Astrocyte (in vitro differentiated cells and primary cell): Measurements from ENCODE around the gene GLB1L2. TPM values are rescaled to one million over a fixed set of nuclear protein-coding genes. Genes with fewer than 3 reads are reported as not detected.

ENCODE experiments used
- DNase-seq: peaks from one replicate; pipeline ENCODE4 v3.0.0-alpha.2; 2010; ENCODE audit warnings: low read depth
- FAIRE-seq: peaks from 2 replicates; lab custom pipeline; 2011; peaks lifted over from hg19 to GRCh38; lab: Jason Lieb, UNC
- H2AFZ ChIP-seq: 2 replicates; pipeline ENCODE4 v1.6.0; 2012; ENCODE audit warnings: low read depth, low read length, inconsistent platforms
- H3K27ac ChIP-seq: 2 replicates; pipeline ENCODE4 v1.5.1; 2011; ENCODE audit warnings: low read depth, low read length, inconsistent platforms
- H3K27me3 ChIP-seq: 2 replicates; pipeline ENCODE4 v1.6.0; 2011; ENCODE audit warnings: low read length, inconsistent platforms; ENCODE audit not compliant: insufficient read depth
- H3K36me3 ChIP-seq: 2 replicates; pipeline ENCODE4 v1.5.1; 2011; ENCODE audit warnings: low read length, inconsistent platforms; ENCODE audit not compliant: insufficient read depth
- H3K4me1 ChIP-seq: 2 replicates; pipeline ENCODE4 v1.5.1; 2011; ENCODE audit warnings: low read length, inconsistent platforms; ENCODE audit not compliant: insufficient read depth
- H3K4me2 ChIP-seq: 2 replicates; pipeline ENCODE4 v1.6.0; 2012; ENCODE audit warnings: low read length, inconsistent platforms
- H3K4me3 ChIP-seq: 2 replicates; pipeline ENCODE4 v1.5.1; 2011; ENCODE audit warnings: low read depth, mild to moderate bottlenecking, low read length, inconsistent platforms; ENCODE audit not compliant: insufficient read depth
- H3K79me2 ChIP-seq: 2 replicates; pipeline ENCODE4 v1.6.0; 2012; ENCODE audit warnings: mild to moderate bottlenecking, low read length, inconsistent platforms; ENCODE audit not compliant: insufficient read depth
- H3K9ac ChIP-seq: 2 replicates; pipeline ENCODE4 v1.6.0; 2012; ENCODE audit warnings: mild to moderate bottlenecking, low read length, inconsistent platforms
- H3K9me3 ChIP-seq: 2 replicates; pipeline ENCODE4 v1.5.1; 2012; ENCODE audit warnings: low read depth, mild to moderate bottlenecking, low read length, inconsistent platforms; ENCODE audit not compliant: insufficient read depth
- H4K20me1 ChIP-seq: 2 replicates; pipeline ENCODE4 v1.6.0; 2012; ENCODE audit warnings: low read length, inconsistent platforms; ENCODE audit not compliant: insufficient read depth
- H3K27ac Mint-ChIP-seq: one replicate; pipeline ENCODE4 v1.8.0; 2021; ENCODE audit warnings: mild to moderate bottlenecking, mixed read lengths; ENCODE audit not compliant: unreplicated experiment
- H3K27me3 Mint-ChIP-seq: one replicate; pipeline ENCODE4 v1.8.0; 2021; ENCODE audit warnings: low read depth, mixed read lengths; ENCODE audit not compliant: unreplicated experiment
- H3K36me3 Mint-ChIP-seq: one replicate; pipeline ENCODE4 v1.8.0; 2021; ENCODE audit warnings: low read depth, mixed read lengths; ENCODE audit not compliant: unreplicated experiment
- H3K4me1 Mint-ChIP-seq: one replicate; pipeline ENCODE4 v1.8.0; 2021; ENCODE audit warnings: low read depth, mixed read lengths; ENCODE audit not compliant: unreplicated experiment
- H3K4me3 Mint-ChIP-seq: one replicate; pipeline ENCODE4 v1.8.0; 2021; ENCODE audit warnings: mild to moderate bottlenecking, moderate library complexity, mixed read lengths; ENCODE audit not compliant: unreplicated experiment
- H3K9me3 Mint-ChIP-seq: one replicate; pipeline ENCODE4 v1.8.0; 2021; ENCODE audit warnings: mild to moderate bottlenecking, mixed read lengths; ENCODE audit not compliant: unreplicated experiment
- CTCF ChIP-seq: IDR thresholded peaks from 2 replicates; pipeline ENCODE4 v1.5.1; 2011; ENCODE audit warnings: low read depth, mild to moderate bottlenecking, inconsistent platforms, low read length, moderate library complexity; ENCODE audit not compliant: insufficient read depth
- EZH2 ChIP-seq: IDR thresholded peaks from 2 replicates; pipeline ENCODE4 v1.6.1; 2012; ENCODE audit warnings: mild to moderate bottlenecking, low read length, inconsistent platforms; ENCODE audit not compliant: insufficient read depth
- total RNA-seq: library from RNA; stranded (reverse); gene quantifications from 2 replicates; pipeline ENCODE4 v1.2.1, GENCODE V29; 2021

Gene GLB1L2
- total RNA-seq, 1 donor from 2014 or later: 2.8 TPM

- no peak overlapping the region for H3K4me3 ChIP-seq
- no peaks in the 10 kb centered on the region for H3K27me3 ChIP-seq
- H3K9ac ChIP-seq: no peak overlapping the region
- no peak overlapping the region for H3K4me2 ChIP-seq
- no peaks in the 10 kb centered on the region for H3K36me3 ChIP-seq
- H3K4me1 Mint-ChIP-seq: no peaks in the 10 kb centered on the region
- no peak for TF ChIP-seq EZH2
- TF ChIP-seq CTCF: no peak
- H3K9me3 ChIP-seq: no peaks in the 10 kb centered on the region
- FAIRE-seq (no peak), DNase-seq (no peak)
- H2AFZ ChIP-seq: no peak overlapping the region
- no peaks in the 10 kb centered on the region for H3K4me1 ChIP-seq
- no peaks in the 10 kb centered on the region for H3K79me2 ChIP-seq
- H3K27ac Mint-ChIP-seq: no peak overlapping the region
- peaks cover 32% of the 10 kb centered on the region for H3K27me3 Mint-ChIP-seq
- no peak overlapping the region for H3K27ac ChIP-seq
- no peaks in the 10 kb centered on the region for H3K36me3 Mint-ChIP-seq
- no peaks in the 10 kb centered on the region for H3K9me3 Mint-ChIP-seq
- H3K4me3 Mint-ChIP-seq: no peak overlapping the region
- H4K20me1 ChIP-seq: no peaks in the 10 kb centered on the region
These were observed 46.1 kb downstream of the GLB1L2 start for GRCh38 chr11:134377876-134378275.

GRCh38 chr11:134379241-134379640 is 47.5 kb downstream of the GLB1L2 start:
- no peaks in the 10 kb centered on the region for H3K9me3 Mint-ChIP-seq
- Histone ChIP-seq H3K9me3 (peaks cover 2% of the 10 kb centered on the region), H3K79me2 (no peaks in the 10 kb centered on the region), H3K4me1 (no peaks in the 10 kb centered on the region), H2AFZ (no peak overlapping the region), H3K4me3 (no peak overlapping the region), H3K36me3 (no peaks in the 10 kb centered on the region), H3K9ac (no peak overlapping the region), H3K4me2 (no peak overlapping the region), H3K27ac (no peak overlapping the region), H3K27me3 (no peaks in the 10 kb centered on the region), H4K20me1 (no peaks in the 10 kb centered on the region)
- DNase-seq (no peak), FAIRE-seq (no peak)
- H3K27me3 Mint-ChIP-seq: peaks cover 32% of the 10 kb centered on the region
- TF ChIP-seq EZH2: no peak
- no peaks in the 10 kb centered on the region for H3K4me1 Mint-ChIP-seq
- no peaks in the 10 kb centered on the region for H3K36me3 Mint-ChIP-seq
- H3K27ac Mint-ChIP-seq: no peak overlapping the region
- H3K4me3 Mint-ChIP-seq: no peak overlapping the region

GRCh38 chr11:134380229-134380628 is 48.4 kb downstream of the GLB1L2 start:
- no peak overlapping the region for H3K4me3 Mint-ChIP-seq
- no peaks in the 10 kb centered on the region for H4K20me1 ChIP-seq
- H3K4me1 Mint-ChIP-seq: no peaks in the 10 kb centered on the region
- no peaks in the 10 kb centered on the region for H3K27me3 ChIP-seq
- H2AFZ ChIP-seq: no peak overlapping the region
- DNase-seq (no peak), FAIRE-seq (no peak)
- TF ChIP-seq CTCF: no peak
- TF ChIP-seq EZH2: no peak
- H3K9ac ChIP-seq: no peak overlapping the region
- no peak overlapping the region for H3K27ac Mint-ChIP-seq
- H3K9me3 Mint-ChIP-seq: no peaks in the 10 kb centered on the region
- H3K4me1 ChIP-seq: no peaks in the 10 kb centered on the region
- H3K79me2 ChIP-seq: no peaks in the 10 kb centered on the region
- no peak overlapping the region for H3K4me3 ChIP-seq
- H3K36me3 Mint-ChIP-seq: no peaks in the 10 kb centered on the region
- peaks cover 31% of the 10 kb centered on the region for H3K27me3 Mint-ChIP-seq
- no peak overlapping the region for H3K27ac ChIP-seq
- peaks cover 2% of the 10 kb centered on the region for H3K9me3 ChIP-seq
- no peaks in the 10 kb centered on the region for H3K36me3 ChIP-seq
- H3K4me2 ChIP-seq: no peak overlapping the region
